RWPE2 (cell line): ENCODE results near the gene SFTPA1.
A peak's percentile ranks its signal among the peaks of the same experiment; 100 is the strongest.
"Not testable (repeated sequence)": the region's sequence is repeated elsewhere in the genome, so short reads cannot be mapped to it uniquely, and the experiment has no call there.

Experiments used
- ATAC-seq: fragments of 200-7000 bp; cut with Tn5 transposase; 3 replicates; pipeline ENCODE4 v1.9.1; 2021; ENCODE audit warnings: low read depth
- DNase-seq: peaks from one replicate; pipeline ENCODE4 v3.0.0-alpha.2; 2020; ENCODE audit warnings: low spot score
- H3K27ac ChIP-seq: fragments of 450-650 bp; 2 replicates; pipeline ENCODE4 v1.5.1; 2017; ENCODE audit warnings: mild to moderate bottlenecking; ENCODE audit not compliant: poor library complexity, severe bottlenecking
- H3K27me3 ChIP-seq: fragments of 250-450 bp; sonication (Bioruptor Pico); 2 replicates; pipeline ENCODE4 v1.5.1; 2021; ENCODE audit warnings: mild to moderate bottlenecking, moderate library complexity; ENCODE audit not compliant: insufficient read depth, poor library complexity, severe bottlenecking
- H3K36me3 ChIP-seq: fragments of 250-450 bp; sonication (Bioruptor Pico); 2 replicates; pipeline ENCODE4 v1.5.1; 2020; ENCODE audit warnings: low read depth, mild to moderate bottlenecking, moderate library complexity
- H3K4me1 ChIP-seq: fragments of 250-450 bp; sonication (Bioruptor Pico); 2 replicates; pipeline ENCODE4 v1.5.1; 2021; ENCODE audit warnings: mild to moderate bottlenecking, moderate library complexity; ENCODE audit not compliant: insufficient read depth, poor library complexity, severe bottlenecking
- H3K4me3 ChIP-seq: fragments of 250-450 bp; sonication (Bioruptor Pico); 2 replicates; pipeline ENCODE4 v1.5.1; 2021; ENCODE audit warnings: mild to moderate bottlenecking, moderate library complexity; ENCODE audit not compliant: severe bottlenecking
- H3K9me3 ChIP-seq: fragments of 250-450 bp; sonication (Bioruptor Pico); 2 replicates; pipeline ENCODE4 v1.5.1; 2021; ENCODE audit warnings: mild to moderate bottlenecking, moderate library complexity; ENCODE audit not compliant: severe bottlenecking
- CTCF ChIP-seq: fragments of 450-650 bp; IDR thresholded peaks from one replicate; pipeline ENCODE4 v1.5.1; 2017; ENCODE audit warnings: mild to moderate bottlenecking, moderate library complexity; ENCODE audit not compliant: poor library complexity, severe bottlenecking

The SFTPA1 gene

GRCh38 chr10:79608505-79609375, 2.0 kb upstream of the SFTPA1 start:
- Histone ChIP-seq H3K9me3 (no peaks in the 10 kb centered on the region), H3K27me3 (no peaks in the 10 kb centered on the region), H3K36me3 (no peaks in the 10 kb centered on the region), H3K27ac (no peak overlapping the region), H3K4me1 (no peaks in the 10 kb centered on the region), H3K4me3 (no peak overlapping the region)
- ATAC-seq (peak; percentile 39; the same call in 1 of the 3 replicates), DNase-seq (no peak)
- peak; percentile 46 for TF ChIP-seq CTCF

- not testable (repeated sequence) for DNase-seq, H3K9me3 ChIP-seq
Observed at GRCh38 chr10:79611193-79611976, 646 bp downstream of the SFTPA1 start.

GRCh38 chr10:79615577-79615976, 4.8 kb downstream of the SFTPA1 start:
- no peaks in the 10 kb centered on the region for H3K9me3 ChIP-seq
- no peak for ATAC-seq
- no peak for DNase-seq
- TF ChIP-seq CTCF, result no peak
- no peak overlapping the region for H3K27ac ChIP-seq
- H3K4me3 ChIP-seq, result no peak overlapping the region
- no peaks in the 10 kb centered on the region for H3K4me1 ChIP-seq
- no peaks in the 10 kb centered on the region for H3K36me3 ChIP-seq
- H3K27me3 ChIP-seq, result peaks cover 8% of the 10 kb centered on the region

More at GRCh38 chr10:79611193-79611976, 646 bp downstream of the SFTPA1 start:
- not testable (repeated sequence) for H3K27me3 ChIP-seq, H3K36me3 ChIP-seq, H3K27ac ChIP-seq, H3K4me1 ChIP-seq, H3K4me3 ChIP-seq
- ATAC-seq, result peak; percentile 41; the same call in 1 of the 3 replicates

GRCh38 chr10:79616164-79616563, 5.4 kb downstream of the SFTPA1 start:
- no peaks in the 10 kb centered on the region for H3K9me3 ChIP-seq
- no peak overlapping the region for H3K4me3 ChIP-seq
- no peak overlapping the region for H3K27ac ChIP-seq
- no peaks in the 10 kb centered on the region for H3K4me1 ChIP-seq
- H3K27me3 ChIP-seq, result peaks cover 8% of the 10 kb centered on the region
- ATAC-seq, result no peak
- no peak for DNase-seq
- no peaks in the 10 kb centered on the region for H3K36me3 ChIP-seq
- TF ChIP-seq CTCF, result no peak

- not testable (repeated sequence) for H3K27ac ChIP-seq, H3K36me3 ChIP-seq, DNase-seq, H3K9me3 ChIP-seq, ATAC-seq, H3K4me1 ChIP-seq, H3K4me3 ChIP-seq, H3K27me3 ChIP-seq
Observed at GRCh38 chr10:79623663-79624062, 12.9 kb downstream of the SFTPA1 start.
